ENCODE data around the gene MRPS17. TPM values are rescaled to one million over a fixed set of nuclear protein-coding genes. Genes with fewer than 3 reads are reported as not detected.
A peak's percentile ranks its signal among the peaks of the same experiment; 100 is the strongest.

Gene MRPS17
- total and polyA plus RNA-seq, 2 experiments from 2014 or later, result 13.7 to 26.1 TPM

- no peaks in the 10 kb centered on the region for H4K20me1 ChIP-seq (ENCODE audit: insufficient read depth, poor library complexity, severe bottlenecking)
- H3K4me1 ChIP-seq (ENCODE audit: insufficient read depth), result peaks cover 5% of the 10 kb centered on the region
- no peak overlapping the region for H3K4me2 ChIP-seq
- no peak overlapping the region for H2AFZ ChIP-seq
- no peak overlapping the region for H3K27ac ChIP-seq
- H3K27me3 ChIP-seq, result no peaks in the 10 kb centered on the region
- H3K36me3 ChIP-seq (replicated peaks; ENCODE audit: insufficient read depth, low read depth), result no peaks in the 10 kb centered on the region
- no peak for DNase-seq (ENCODE audit: low spot score)
- H3K9me2 ChIP-seq (replicated peaks; ENCODE audit: insufficient read depth), result no peaks in the 10 kb centered on the region
- no peaks in the 10 kb centered on the region for H3K9me3 ChIP-seq (ENCODE audit: low read depth)
- TF ChIP-seq EZH2phosphoT487 (IDR thresholded peaks at IDR 0.05; ENCODE audit: low read depth, severe bottlenecking, unreplicated experiment) (no peak), CTCF (IDR thresholded peaks at IDR 0.05; ENCODE audit: poor library complexity) (no peak), EZH2 (IDR thresholded peaks at IDR 0.05; ENCODE audit: borderline replicate concordance) (no peak)
- no peak overlapping the region for H3K4me3 ChIP-seq
- peaks cover 9% of the 10 kb centered on the region for H3K79me2 ChIP-seq
- WGBS (ENCODE audit: low lambda C conversion rate, missing lambda C conversion rate), result 86% methylated on average over 4 of the region's 4 CpGs
These were observed 5.5 kb downstream of the MRPS17 start for GRCh38 chr7:55957190-55957589.

- no peaks in the 10 kb centered on the region for H3K9me3 ChIP-seq (ENCODE audit: low read depth)
- peaks cover 4% of the 10 kb centered on the region for H4K20me1 ChIP-seq (ENCODE audit: insufficient read depth, poor library complexity, severe bottlenecking)
- H3K36me3 ChIP-seq (replicated peaks; ENCODE audit: insufficient read depth, low read depth), result no peaks in the 10 kb centered on the region
- 85% methylated on average over 3 of the region's 3 CpGs for WGBS (ENCODE audit: low lambda C conversion rate, missing lambda C conversion rate)
- H3K4me1 ChIP-seq (ENCODE audit: insufficient read depth), result peaks cover 8% of the 10 kb centered on the region
- no peak overlapping the region for H3K4me3 ChIP-seq
- H3K79me2 ChIP-seq, result peaks cover 23% of the 10 kb centered on the region
- no peak for TF ChIP-seq EZH2 (IDR thresholded peaks at IDR 0.05; ENCODE audit: borderline replicate concordance)
- no peak for TF ChIP-seq CTCF (IDR thresholded peaks at IDR 0.05; ENCODE audit: poor library complexity)
- TF ChIP-seq EZH2phosphoT487 (IDR thresholded peaks at IDR 0.05; ENCODE audit: low read depth, severe bottlenecking, unreplicated experiment), result no peak
- no peak overlapping the region for H3K27ac ChIP-seq
- no peak overlapping the region for H3K4me2 ChIP-seq
- no peak overlapping the region for H2AFZ ChIP-seq
- no peaks in the 10 kb centered on the region for H3K27me3 ChIP-seq
- DNase-seq (ENCODE audit: low spot score), result no peak
- no peaks in the 10 kb centered on the region for H3K9me2 ChIP-seq (replicated peaks; ENCODE audit: insufficient read depth)
These were observed 10.3 kb downstream of the MRPS17 start for GRCh38 chr7:55962014-55962413.

GRCh38 chr7:55963584-55964168 lies 12.0 kb downstream of the MRPS17 start:
- TF ChIP-seq CTCF (IDR thresholded peaks at IDR 0.05; ENCODE audit: poor library complexity) (no peak), EZH2 (IDR thresholded peaks at IDR 0.05; ENCODE audit: borderline replicate concordance) (no peak), EZH2phosphoT487 (IDR thresholded peaks at IDR 0.05; ENCODE audit: low read depth, severe bottlenecking, unreplicated experiment) (no peak)
- no peaks in the 10 kb centered on the region for H3K9me3 ChIP-seq (ENCODE audit: low read depth)
- H3K27ac ChIP-seq, result peak overlapping the region; percentile 81
- H2AFZ ChIP-seq, result peak overlapping the region; percentile 78
- peak overlapping the region; percentile 87 for H3K4me2 ChIP-seq
- H3K79me2 ChIP-seq, result peaks cover 40% of the 10 kb centered on the region
- H3K9me2 ChIP-seq (replicated peaks; ENCODE audit: insufficient read depth), result no peaks in the 10 kb centered on the region
- 88% methylated on average over 15 of the region's 15 CpGs for WGBS (ENCODE audit: low lambda C conversion rate, missing lambda C conversion rate)
- DNase-seq (ENCODE audit: low spot score), result no peak
- H3K4me3 ChIP-seq, result no peak overlapping the region
- H3K4me1 ChIP-seq (ENCODE audit: insufficient read depth), result peaks cover 8% of the 10 kb centered on the region
- no peaks in the 10 kb centered on the region for H3K27me3 ChIP-seq
- no peaks in the 10 kb centered on the region for H3K36me3 ChIP-seq (replicated peaks; ENCODE audit: insufficient read depth, low read depth)
- H4K20me1 ChIP-seq (ENCODE audit: insufficient read depth, poor library complexity, severe bottlenecking), result peaks cover 7% of the 10 kb centered on the region

Data from hepatocyte (in vitro differentiated cells).